ENCODE data around the gene SENP8. TPM values are rescaled to one million over a fixed set of nuclear protein-coding genes. Genes with fewer than 3 reads are reported as not detected.

The SENP8 gene
- total RNA-seq, 2 experiments from 2014 or later = 3.0 TPM

DNA sequence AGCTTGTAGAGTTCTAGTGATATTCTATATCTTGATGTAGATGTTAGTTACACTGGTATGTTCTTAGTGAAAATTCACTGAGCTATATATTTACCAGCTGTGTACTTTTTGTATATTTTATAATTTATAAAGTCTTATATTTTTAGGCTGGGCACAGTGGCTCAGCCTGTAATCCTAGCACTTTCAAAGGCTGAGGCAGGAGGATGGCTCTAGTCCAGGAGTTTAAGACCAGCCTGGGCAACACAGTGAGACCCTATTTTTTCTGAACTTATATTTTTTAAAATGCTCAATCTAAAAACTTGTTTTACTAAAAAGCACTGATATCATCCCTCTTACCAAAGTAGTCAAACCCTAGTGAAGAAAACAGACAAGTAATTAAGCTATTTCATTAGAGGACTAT, 5.4 kb upstream of the SENP8 start:
- ChIA-PET CTCF (no interaction called here), POLR2A (no interaction called here)

GRCh38 chr15:72113347-72114031, 4.7 kb upstream of the SENP8 start:
- POLR2A ChIA-PET = no interaction called here
- CTCF ChIA-PET = no interaction called here

GRCh38 chr15:72116731-72117485, 1.3 kb upstream of the SENP8 start:
- ChIA-PET CTCF (interaction anchor here (0.7 kb wide), 1 partner anchor 211 kb away, joined by 5 read pairs; no protein-coding TSS in a partner anchor), POLR2A (interaction anchor here (0.6 to 0.9 kb wide), 2 partner anchors 47 to 111 kb away, joined by 4 to 7 read pairs; no protein-coding TSS in a partner anchor)

GRCh38 chr15:72117486-72118016, 652 bp upstream of the SENP8 start:
- ChIA-PET POLR2A (interaction anchor here (0.9 to 1.0 kb wide), 2 partner anchors 111 to 113 kb away, joined by 5 to 7 read pairs; partner anchors contain the start of gene PKM), CTCF (interaction anchor here (0.7 kb wide), 1 partner anchor 212 kb away, joined by 5 read pairs; no protein-coding TSS in a partner anchor)

GRCh38 chr15:72124218-72124617, 6.0 kb downstream of the SENP8 start:
- CTCF ChIA-PET = no interaction called here
- POLR2A ChIA-PET = no interaction called here

DNA sequence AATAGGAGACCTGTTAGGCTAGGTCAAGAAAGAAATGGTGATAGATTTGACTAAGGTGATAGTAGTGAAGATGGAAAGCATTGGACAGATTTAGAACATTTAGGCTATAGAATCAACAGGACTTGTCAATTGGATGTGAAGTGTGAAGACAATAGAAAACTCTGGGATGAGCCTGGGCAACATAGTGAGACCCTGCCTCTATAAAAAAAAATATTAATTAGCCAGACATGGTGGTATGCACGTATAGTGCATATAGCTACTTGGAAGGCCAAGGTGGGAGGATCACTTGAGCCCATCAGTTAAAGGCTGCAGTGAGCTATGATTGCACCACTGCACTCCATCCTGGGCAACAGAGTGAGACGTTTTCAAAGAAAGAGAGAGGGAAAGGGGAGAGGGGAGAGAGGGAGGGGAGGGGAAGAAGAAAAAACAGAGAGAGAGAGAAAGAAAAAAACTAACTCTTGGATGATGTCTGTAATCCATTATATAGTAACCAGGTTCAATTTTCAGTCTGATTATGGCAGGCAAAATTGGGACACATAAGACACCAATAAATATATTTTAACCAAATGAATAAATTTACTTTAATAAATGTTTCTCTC, 9.6 kb downstream of the SENP8 start:
- POLR2A ChIA-PET = interaction anchor here (0.6 kb wide), 1 partner anchor 233 kb away, joined by 3 read pairs; no protein-coding TSS in a partner anchor
- CTCF ChIA-PET = no interaction called here

DNA sequence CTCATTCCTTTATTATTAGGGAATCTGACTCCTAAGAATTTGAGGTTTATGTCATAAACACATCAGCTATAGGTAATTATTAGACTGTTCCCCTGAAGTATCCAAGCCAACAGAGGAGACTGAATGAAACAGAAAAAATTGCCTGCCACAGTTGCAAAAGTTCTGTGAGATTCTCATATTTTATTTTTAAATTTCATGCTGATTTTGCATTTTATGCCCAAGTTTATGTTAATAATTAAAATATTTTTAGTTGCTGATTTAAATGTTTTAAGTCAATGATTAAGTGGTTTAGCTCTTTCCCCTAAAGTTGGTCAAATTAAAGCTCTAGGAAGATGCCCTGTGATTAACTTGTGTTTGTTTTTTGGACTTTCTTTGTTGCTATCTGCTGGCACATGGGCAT, 10.2 kb downstream of the SENP8 start:
- ChIA-PET POLR2A (no interaction called here), CTCF (no interaction called here)

DNA sequence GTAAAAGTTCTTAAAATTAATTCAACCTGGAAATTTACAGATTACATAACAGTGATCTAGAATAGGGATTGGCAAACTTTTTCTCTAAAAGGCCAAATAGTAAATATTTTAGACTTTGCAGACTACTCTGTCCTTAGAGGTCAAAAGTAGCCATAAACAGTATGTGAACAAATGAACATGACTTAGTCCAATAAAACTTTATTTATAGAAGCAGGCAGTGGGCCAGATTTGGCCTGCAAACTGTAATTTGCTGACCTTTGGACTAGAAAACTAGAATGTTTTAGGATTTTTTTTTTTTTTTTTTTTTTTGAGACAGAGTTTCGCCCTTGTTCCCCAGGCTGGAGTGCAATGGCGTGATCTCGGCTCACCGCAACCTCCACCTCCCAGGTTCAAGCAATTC, 12.1 kb downstream of the SENP8 start:
- CTCF ChIA-PET = no interaction called here

DNA sequence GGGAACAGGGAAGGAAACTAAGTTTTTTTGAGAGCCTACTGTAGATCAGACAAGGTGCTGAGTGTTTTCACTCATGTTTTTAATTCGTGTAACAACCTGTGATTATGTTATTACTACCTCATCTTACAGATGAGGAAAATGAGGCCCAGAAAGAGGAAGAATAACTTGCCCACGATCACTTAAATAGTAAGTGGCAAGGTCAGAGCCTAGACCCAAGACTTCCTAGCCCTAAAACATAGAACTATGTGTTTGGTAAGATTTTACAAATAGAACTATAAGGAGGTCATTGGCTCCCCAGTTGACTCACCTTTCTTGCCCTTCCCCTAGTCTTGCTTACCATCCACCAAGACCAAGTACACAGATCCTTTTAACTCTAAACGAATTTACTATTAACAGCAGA, 13.7 kb downstream of the SENP8 start:
- ChIA-PET POLR2A (no interaction called here), CTCF (no interaction called here)

More for the DNA sequence above, 12.1 kb downstream of the SENP8 start:
- POLR2A ChIA-PET = no interaction called here

DNA sequence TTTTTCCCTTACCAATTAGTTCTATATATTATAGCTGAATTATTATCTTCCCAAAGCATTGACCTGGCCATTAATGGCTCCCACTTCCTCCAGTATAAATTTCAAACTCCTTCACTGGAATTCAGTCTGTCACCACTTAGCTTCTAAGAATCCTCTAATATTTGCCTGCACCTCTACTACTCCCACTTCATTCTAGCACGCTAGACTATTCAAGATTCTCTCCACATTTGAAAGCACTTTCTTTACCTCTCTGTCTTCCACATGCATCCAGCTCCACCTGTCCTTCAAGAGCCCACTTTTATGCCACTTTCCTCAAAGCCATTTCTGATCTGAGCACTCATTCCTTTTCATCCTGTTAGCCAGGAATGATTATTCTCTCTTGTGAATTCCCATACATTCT, 15.0 kb downstream of the SENP8 start:
- POLR2A ChIA-PET = no interaction called here
- CTCF ChIA-PET = no interaction called here

DNA sequence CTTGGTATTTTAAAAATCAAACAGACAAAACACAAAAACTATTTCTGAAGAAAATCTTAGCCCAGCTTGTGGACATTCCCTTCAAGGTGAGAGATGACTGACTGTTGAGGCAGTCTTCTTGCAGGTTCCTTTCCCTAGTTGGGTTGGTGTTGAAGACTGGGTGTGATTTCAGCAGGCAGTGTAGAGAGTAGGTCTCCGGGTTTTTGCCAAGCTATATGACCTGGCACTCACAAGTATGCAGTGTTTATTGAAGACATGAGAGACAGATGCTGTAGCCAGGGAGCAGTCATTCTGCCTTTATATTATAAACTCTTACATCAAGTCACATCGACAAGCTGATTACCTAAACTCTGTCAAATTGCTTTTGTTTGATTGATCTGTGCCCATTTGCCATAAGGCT, 17.5 kb downstream of the SENP8 start:
- ChIA-PET POLR2A (no interaction called here), CTCF (interaction anchor here (1.1 kb wide), 1 partner anchor 21 kb away, joined by 3 read pairs; no protein-coding TSS in a partner anchor)

DNA sequence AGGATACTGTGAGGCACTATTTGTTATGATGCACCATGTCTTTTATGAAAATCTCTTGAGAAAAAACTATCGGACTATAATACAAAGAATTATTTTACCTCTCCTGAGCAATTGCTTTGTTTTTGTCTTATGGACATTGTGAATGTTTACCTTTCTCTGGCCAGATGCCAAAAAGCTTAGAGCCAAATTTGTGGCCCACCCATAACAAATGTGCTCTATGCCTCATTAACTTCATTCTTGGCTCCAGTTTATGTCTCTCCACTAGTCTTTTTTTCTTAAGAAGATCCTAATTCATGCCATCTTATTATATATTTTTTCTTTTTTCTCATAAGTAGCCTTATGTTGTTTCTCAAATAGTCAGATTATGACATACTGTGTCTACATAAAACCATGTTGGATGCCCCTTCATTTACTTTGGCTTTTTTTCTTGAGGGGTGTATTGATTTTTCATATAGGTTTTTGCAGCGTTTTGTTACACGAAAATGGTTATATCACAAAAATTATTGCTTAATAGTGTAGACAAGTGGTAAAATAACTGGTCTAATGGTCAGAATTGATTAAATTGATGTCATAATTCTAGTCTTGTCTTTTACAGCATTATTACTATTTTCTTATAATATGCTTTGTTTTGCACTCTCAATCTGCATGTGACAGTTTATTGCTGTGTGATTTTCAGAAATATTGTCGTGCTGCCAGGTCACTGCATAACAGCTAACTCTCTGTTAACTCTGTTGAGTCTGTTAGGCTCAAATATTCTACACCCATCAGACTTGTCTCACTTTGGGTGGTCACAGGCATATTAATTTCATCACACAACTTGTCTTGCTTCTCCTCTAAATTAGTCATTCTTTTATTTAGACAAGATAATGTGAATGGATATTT, 18.2 kb downstream of the SENP8 start:
- CTCF ChIA-PET = interaction anchor here (0.5 to 1.2 kb wide), 3 partner anchors 10 to 310 kb away, joined by 3 to 5 read pairs (median 3); no protein-coding TSS in a partner anchor
- POLR2A ChIA-PET = no interaction called here

DNA sequence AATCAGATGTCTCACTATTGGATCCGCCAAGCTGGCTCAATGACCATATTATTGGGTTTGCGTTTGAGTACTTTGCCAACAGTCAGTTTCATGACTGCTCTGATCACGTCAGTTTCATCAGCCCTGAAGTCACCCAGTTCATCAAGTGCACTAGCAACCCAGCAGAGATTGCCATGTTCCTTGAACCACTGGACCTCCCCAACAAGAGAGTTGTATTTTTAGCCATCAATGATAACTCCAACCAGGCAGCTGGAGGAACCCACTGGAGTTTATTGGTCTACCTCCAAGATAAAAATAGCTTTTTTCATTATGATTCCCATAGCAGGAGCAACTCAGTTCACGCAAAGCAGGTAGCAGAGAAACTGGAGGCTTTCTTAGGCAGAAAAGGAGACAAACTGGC, 21.5 kb downstream of the SENP8 start:
- POLR2A ChIA-PET = no interaction called here
- CTCF ChIA-PET = interaction anchor here (0.6 to 1.4 kb wide), 2 partner anchors 16 to 396 kb away, joined by 4 to 5 read pairs; no protein-coding TSS in a partner anchor

DNA sequence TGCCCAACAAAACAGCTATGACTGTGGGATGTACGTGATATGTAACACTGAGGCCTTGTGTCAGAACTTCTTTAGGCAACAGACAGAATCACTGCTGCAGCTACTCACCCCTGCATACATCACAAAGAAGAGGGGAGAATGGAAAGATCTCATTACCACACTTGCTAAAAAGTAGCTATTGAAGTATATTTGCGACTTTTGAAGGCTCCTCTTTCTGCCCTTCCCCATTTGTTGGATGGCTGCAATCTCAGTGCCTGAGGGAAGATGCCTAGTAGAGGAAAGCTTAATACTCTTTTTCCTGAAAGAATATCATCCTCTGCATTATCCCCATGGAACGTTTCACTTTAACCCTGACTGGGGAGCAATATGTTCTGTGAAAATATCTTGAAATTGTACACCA, 21.9 kb downstream of the SENP8 start:
- CTCF ChIA-PET = interaction anchor here (1.4 kb wide), 1 partner anchor 16 kb away, joined by 4 read pairs; no protein-coding TSS in a partner anchor
- POLR2A ChIA-PET = no interaction called here

DNA sequence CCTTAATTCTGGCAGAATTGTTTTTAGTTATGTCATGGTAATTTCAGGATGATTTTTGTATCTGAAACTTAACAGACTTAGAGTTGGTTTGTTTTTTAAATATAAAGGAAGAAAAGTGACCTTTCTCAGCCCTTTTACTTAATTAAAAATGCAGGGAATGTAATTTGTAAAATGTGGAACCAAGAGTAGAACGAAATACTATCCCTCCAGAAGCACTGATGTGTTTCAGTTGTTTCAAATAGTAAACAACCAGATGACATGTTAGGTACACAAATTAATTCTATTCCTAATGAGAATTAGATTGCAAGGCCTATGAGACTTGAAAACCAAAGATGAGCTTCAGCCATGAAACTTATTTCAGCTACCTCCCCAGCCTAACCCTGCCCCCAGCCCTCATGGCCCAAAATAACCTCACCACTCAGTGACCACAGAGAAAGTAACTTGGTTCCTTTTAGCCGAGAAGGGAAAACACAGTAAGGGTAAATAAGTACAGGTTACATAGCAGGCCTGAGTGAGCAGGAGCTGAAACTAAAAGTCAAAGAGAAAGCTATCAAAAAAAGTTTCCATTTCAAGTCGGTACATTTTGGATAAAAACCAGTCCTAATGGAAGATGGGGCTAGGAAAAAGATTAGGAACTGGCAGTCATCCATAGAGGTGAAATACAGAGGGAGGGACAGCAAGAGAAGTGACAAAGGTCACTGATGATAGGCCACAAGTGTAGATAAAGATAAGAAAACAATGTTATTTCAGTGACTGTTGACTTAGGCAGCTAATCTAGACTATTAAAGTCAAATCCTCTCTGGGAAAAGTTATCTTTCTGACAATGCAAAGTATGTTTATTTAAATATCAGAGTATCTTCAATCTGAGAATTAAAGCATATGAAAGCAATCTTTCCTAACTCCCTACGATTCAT, 23.2 kb downstream of the SENP8 start:
- POLR2A ChIA-PET = interaction anchor here (0.5 kb wide), 1 partner anchor 82 kb away, joined by 3 read pairs; no protein-coding TSS in a partner anchor
- CTCF ChIA-PET = no interaction called here

GRCh38 chr15:72146221-72146620, 28.0 kb downstream of the SENP8 start:
- ChIA-PET CTCF (interaction anchor here (1.0 to 1.1 kb wide), 2 partner anchors 9 to 17 kb away, joined by 3 read pairs; no protein-coding TSS in a partner anchor), POLR2A (no interaction called here)

GRCh38 chr15:72146934-72147333, 28.7 kb downstream of the SENP8 start:
- ChIA-PET POLR2A (no interaction called here), CTCF (interaction anchor here (1.0 to 1.1 kb wide), 2 partner anchors 10 to 16 kb away, joined by 3 read pairs; no protein-coding TSS in a partner anchor)

- ChIA-PET POLR2A (no interaction called here), CTCF (no interaction called here)
Observed at GRCh38 chr15:72147418-72147817, 29.2 kb downstream of the SENP8 start.

Measured in activated CD8-positive, alpha-beta memory T cell treated with anti-CD3 and anti-CD28 coated beads for 36 hours (primary cell).